IMR-90 (cell line): ENCODE results near the gene METTL5. TPM values are rescaled to one million over a fixed set of nuclear protein-coding genes. Genes with fewer than 3 reads are reported as not detected.

Experiments
- ATAC-seq: fragments of 200-7000 bp; cut with Tn5 transposase; 2 replicates; pipeline ENCODE4 v1.9.1; 2020; ENCODE audit warnings: low read depth, mild to moderate bottlenecking, moderate library complexity
- BruUV-seq: library from RNA; stranded (reverse); fragments of 400-500 nt; replicated peaks from 2 replicates; lab custom pipeline; 2021; lab: Mats Ljungman, UMichigan
- CTCF ChIA-PET: fragments of 300-600 bp; formaldehyde crosslinking; extraction: SDS; loops from one replicate; lab custom pipeline; 2021; ENCODE audit warnings: antibody characterized with exemption; lab: Yijun Ruan, JAX
- POLR2A ChIA-PET: fragments of 300-600 bp; sonication (Branson Sonifier 250); formaldehyde crosslinking; loops from one replicate; lab custom pipeline; 2022; ENCODE audit warnings: antibody characterized with exemption; ENCODE audit not compliant: unreplicated experiment; lab: Charles Lee
- DNase-seq: peaks from one replicate; pipeline ENCODE4 v3.0.0; 2013
- H2AFZ ChIP-seq: replicated peaks from 2 replicates; pipeline ENCODE3; 2013; ENCODE audit warnings: low read length, mild to moderate bottlenecking; ENCODE audit not compliant: poor library complexity
- H2AK5ac ChIP-seq: 2 replicates; pipeline ENCODE4 v1.6.1; 2013; ENCODE audit warnings: low read depth, low read length, inconsistent platforms
- H2AK9ac ChIP-seq: replicated peaks from 2 replicates; pipeline ENCODE3; 2013; ENCODE audit warnings: mild to moderate bottlenecking, low read depth, low read length, moderate library complexity; ENCODE audit not compliant: poor library complexity
- H2BK120ac ChIP-seq: 2 replicates; pipeline ENCODE4 v1.6.1; 2013; ENCODE audit warnings: low read depth, low read length, inconsistent platforms
- H2BK15ac ChIP-seq: 3 replicates; pipeline ENCODE4 v1.6.1; 2013; ENCODE audit warnings: low read depth, low read length, inconsistent platforms
- H2BK20ac ChIP-seq: 2 replicates; pipeline ENCODE4 v1.6.1; 2013; ENCODE audit warnings: low read depth, mild to moderate bottlenecking, inconsistent platforms, low read length, moderate library complexity
- H2BK5ac ChIP-seq: 2 replicates; pipeline ENCODE4 v1.6.1; 2013; ENCODE audit warnings: mild to moderate bottlenecking, low read depth, low read length, inconsistent platforms; ENCODE audit not compliant: poor library complexity, severe bottlenecking
- H3K14ac ChIP-seq: replicated peaks from 2 replicates; pipeline ENCODE4 v1.6.1; 2013; ENCODE audit warnings: low read depth, low read length, inconsistent platforms
- H3K18ac ChIP-seq: 2 replicates; pipeline ENCODE4 v1.6.1; 2013; ENCODE audit warnings: low read depth, low read length, control low read depth
- H3K23ac ChIP-seq: 2 replicates; pipeline ENCODE4 v1.6.1; 2013; ENCODE audit warnings: low read depth, low read length, inconsistent platforms
- H3K27ac ChIP-seq: 2 replicates; pipeline ENCODE4 v1.5.1; 2013; ENCODE audit warnings: mild to moderate bottlenecking, control low read depth, low read length; ENCODE audit not compliant: insufficient read depth
- H3K27me3 ChIP-seq: 2 replicates; pipeline ENCODE4 v1.6.1; 2013; ENCODE audit warnings: low read length; ENCODE audit not compliant: control insufficient read depth, insufficient read depth
- H3K36me3 ChIP-seq: 2 replicates; pipeline ENCODE4 v1.6.1; 2013; ENCODE audit warnings: low read length, mixed read lengths; ENCODE audit not compliant: control insufficient read depth, insufficient read depth
- H3K4ac ChIP-seq: 2 replicates; pipeline ENCODE4 v1.6.1; 2013; ENCODE audit warnings: low read depth, low read length, inconsistent platforms
- H3K4me1 ChIP-seq: 2 replicates; pipeline ENCODE4 v1.6.1; 2013; ENCODE audit warnings: low read length, mixed read lengths; ENCODE audit not compliant: control insufficient read depth, insufficient read depth
- H3K4me2 ChIP-seq: 2 replicates; pipeline ENCODE4 v1.6.1; 2013; ENCODE audit warnings: low read depth, mild to moderate bottlenecking, control low read depth, low read length, moderate library complexity
- H3K4me3 ChIP-seq: 2 replicates; pipeline ENCODE4 v1.5.1; 2013; ENCODE audit warnings: low read depth, mild to moderate bottlenecking, control low read depth, low read length, moderate library complexity; ENCODE audit not compliant: insufficient read depth
- H3K56ac ChIP-seq: 2 replicates; pipeline ENCODE4 v1.6.1; 2013; ENCODE audit warnings: low read length, inconsistent platforms; ENCODE audit not compliant: insufficient read depth; ENCODE audit errors: extremely low read depth
- H3K79me1 ChIP-seq, 2 experiments: 2 replicates each; pipeline ENCODE4 v1.6.1; 2013; ENCODE audit warnings: low read length in 2 of 2, inconsistent platforms in 1 of 2, low read depth in 1 of 2
- H3K9ac ChIP-seq: 2 replicates; pipeline ENCODE4 v1.6.1; 2013; ENCODE audit warnings: low read depth, low read length, control low read depth
- H3K9me1 ChIP-seq: 2 replicates; pipeline ENCODE4 v1.6.1; 2013; ENCODE audit warnings: low read length, inconsistent platforms; ENCODE audit not compliant: insufficient read depth
- H3K9me3 ChIP-seq: 2 replicates; pipeline ENCODE4 v1.6.1; 2013; ENCODE audit warnings: low read length; ENCODE audit not compliant: control insufficient read depth, insufficient read depth
- H4K20me1 ChIP-seq: 2 replicates; pipeline ENCODE4 v1.6.1; 2013; ENCODE audit warnings: low read length, inconsistent platforms; ENCODE audit not compliant: insufficient read depth
- H4K5ac ChIP-seq: 2 replicates; pipeline ENCODE4 v1.6.1; 2013; ENCODE audit warnings: mild to moderate bottlenecking, low read depth, low read length, control low read depth
- H4K8ac ChIP-seq, 2 experiments: 2 replicates each; pipeline ENCODE4 v1.6.1; 2013; ENCODE audit warnings: low read depth in 2 of 2, low read length in 2 of 2, control low read depth in 1 of 2, inconsistent platforms in 1 of 2
- H4K91ac ChIP-seq: 2 replicates; pipeline ENCODE4 v1.6.1; 2013; ENCODE audit warnings: low read depth, low read length, inconsistent platforms; ENCODE audit not compliant: insufficient read depth
- BHLHE40 ChIP-seq: fragments of 150-350 bp; IDR thresholded peaks from 2 replicates; pipeline ENCODE4 v1.6.1; 2016; ENCODE audit warnings: mild to moderate bottlenecking, low read depth, low read length
- CEBPB ChIP-seq: IDR thresholded peaks from 2 replicates; pipeline ENCODE4 v1.6.1; 2012; ENCODE audit warnings: low read depth, low read length, improper control_type of control experiment
- CHD1 ChIP-seq: IDR thresholded peaks from 2 replicates; pipeline ENCODE4 v1.6.1; 2012; ENCODE audit warnings: low read depth, low read length, improper control_type of control experiment
- CTCF ChIP-seq: conservative IDR thresholded peaks from 2 replicates; pipeline ENCODE4 v1.5.1; 2012; ENCODE audit warnings: mild to moderate bottlenecking, low read depth, low read length, improper control_type of control experiment
- ELK1 ChIP-seq: fragments of 150-350 bp; IDR thresholded peaks from 2 replicates; pipeline ENCODE4 v1.6.1; 2016; ENCODE audit warnings: low read depth, mild to moderate bottlenecking, low read length, moderate library complexity, borderline replicate concordance
- FOS ChIP-seq: fragments of 150-350 bp; IDR thresholded peaks from 2 replicates; pipeline ENCODE4 v1.6.1; 2016; ENCODE audit warnings: low read depth, low read length
- MAFK ChIP-seq: IDR thresholded peaks from 2 replicates; pipeline ENCODE4 v1.6.1; 2012; ENCODE audit warnings: low read depth, low read length, improper control_type of control experiment
- MAZ ChIP-seq: IDR thresholded peaks from 2 replicates; pipeline ENCODE4 v1.6.1; 2012; ENCODE audit warnings: low read depth, mild to moderate bottlenecking, low read length, improper control_type of control experiment, moderate library complexity, borderline replicate concordance
- MXI1 ChIP-seq: IDR thresholded peaks from 2 replicates; pipeline ENCODE4 v1.6.1; 2012; ENCODE audit warnings: low read depth, mild to moderate bottlenecking, low read length, moderate library complexity, borderline replicate concordance
- NFE2L2 ChIP-seq: fragments of 150-350 bp; IDR thresholded peaks from 2 replicates; pipeline ENCODE4 v1.6.1; 2016; ENCODE audit warnings: low read depth, mild to moderate bottlenecking, low read length
- POLR2A ChIP-seq: IDR thresholded peaks from 2 replicates; pipeline ENCODE4 v1.6.1; 2012; ENCODE audit warnings: mild to moderate bottlenecking, low read depth, low read length
- RAD21 ChIP-seq: IDR thresholded peaks from 2 replicates; pipeline ENCODE4 v1.6.1; 2012; ENCODE audit warnings: low read length, improper control_type of control experiment
- RCOR1 ChIP-seq: IDR thresholded peaks from 2 replicates; pipeline ENCODE4 v1.6.1; 2012; ENCODE audit warnings: mild to moderate bottlenecking, low read length, improper control_type of control experiment; ENCODE audit not compliant: insufficient replicate concordance
- RFX5 ChIP-seq: IDR thresholded peaks from 2 replicates; pipeline ENCODE4 v1.8.0; 2012; ENCODE audit warnings: low read depth, mild to moderate bottlenecking, low read length, moderate library complexity
- SMC3 ChIP-seq: fragments of 150-350 bp; IDR thresholded peaks from 2 replicates; pipeline ENCODE4 v1.6.1; 2016; ENCODE audit warnings: low read depth, mild to moderate bottlenecking, antibody characterized with exemption, low read length, moderate library complexity
- USF2 ChIP-seq: fragments of 150-350 bp; IDR thresholded peaks from 2 replicates; pipeline ENCODE4 v1.6.1; 2017; ENCODE audit warnings: mild to moderate bottlenecking, antibody characterized with exemption, low read length, low read depth
- WGBS, 2 experiments: methylation state at CpG; one replicate each; pipeline versions ENCODE4 v1.1.5 to v1.1.7; 2013; ENCODE audit warnings: missing lambda C conversion rate in 2 of 2; ENCODE audit not compliant: insufficient read length in 1 of 2; ENCODE audit errors: extremely low coverage in 2 of 2; 5-methylcytosine and 5-hydroxymethylcytosine counted together
- dilution Hi-C: fragments of 300-500 bp; cut with HindIII; formaldehyde crosslinking; loops from one replicate; pipeline ENCODE4 v1.14.3; 2018; ENCODE audit warnings: low sequenced_read_pairs; ENCODE audit not compliant: unreplicated experiment
- in situ Hi-C: fragments of 300-500 bp; cut with MboI; formaldehyde crosslinking; loops from 3 replicates; pipeline ENCODE4 v1.14.3; 2019; ENCODE audit warnings: low sequenced_read_pairs, inconsistent platforms, mixed read lengths
- intact Hi-C: fragments of 100-400 bp; cut with micrococcal nuclease; formaldehyde crosslinking; loops from 2 replicates; pipeline ENCODE4 v1.10.0; 2022
- polyA plus RNA-seq, 3 experiments: library from polyadenylated mRNA; depleted of rRNA; stranded (reverse); fragments of >200 nt; gene quantifications; 2 replicates each; pipeline ENCODE4 v1.2.3, GENCODE V29; 2012; ENCODE audit warnings: low replicate concordance in 1 of 3
- total RNA-seq: library from RNA; depleted of rRNA; stranded (reverse); fragments of >200 nt; gene quantifications from 2 replicates; pipeline ENCODE4 v1.2.3, GENCODE V29; 2012

The METTL5 gene
- total and polyA plus RNA-seq, 2 of the 4 experiments (the other 2 are of a cell fraction) = 38.3 to 49.8 TPM

GRCh38 chr2:169822036-169822435, 2.7 kb downstream of the METTL5 start:
- peaks cover 4% of the 10 kb centered on the region for H3K4me1 ChIP-seq
- no peak overlapping the region for H3K4me3 ChIP-seq
- no peak for ATAC-seq
- ChIA-PET POLR2A (no interaction called here), CTCF (interaction anchor here (0.6 to 0.8 kb wide), 2 partner anchors 120 to 181 kb away, joined by 3 to 7 read pairs; no protein-coding TSS in a partner anchor)
- H2AK9ac ChIP-seq = no peak overlapping the region
- H2BK20ac ChIP-seq = no peak overlapping the region
- no peak overlapping the region for H3K18ac ChIP-seq
- in situ Hi-C loops = loop anchor here (25.0 kb wide), 1 partner anchor 1115 kb away; the partner anchor contains the start of gene GORASP2
- no peak overlapping the region for H4K8ac ChIP-seq
- no peak overlapping the region for H4K91ac ChIP-seq
- no peak overlapping the region for H2AK5ac ChIP-seq
- intact Hi-C loops = no loop called here
- H3K4ac ChIP-seq = no peak overlapping the region
- no peak overlapping the region for H3K56ac ChIP-seq
- 0 out of 2 replicates have a peak, but pooled peaks cover 3% of the 10 kb centered on the region for H3K9me1 ChIP-seq
- H2BK15ac ChIP-seq = no peak overlapping the region
- no peak for DNase-seq
- H3K23ac ChIP-seq = no peak overlapping the region
- WGBS, 2 experiments = no CpG with 5 or more reads among the region's 3 CpGs
- BruUV-seq = no TSS peak
- dilution Hi-C loops = no loop called here
- H4K5ac ChIP-seq = no peak overlapping the region
- H3K4me2 ChIP-seq = no peak overlapping the region
- H3K9ac ChIP-seq = no peak overlapping the region
- no peak overlapping the region for H3K14ac ChIP-seq
- H3K79me1 ChIP-seq = peaks cover 21 to 51% of the 10 kb centered on the region in 2 experiments
- no peaks in the 10 kb centered on the region for H4K20me1 ChIP-seq
- no peak overlapping the region for H2AFZ ChIP-seq
- TF ChIP-seq NFE2L2 (no peak), USF2 (no peak), ELK1 (no peak), SMC3 (no peak), FOS (no peak), MAFK (no peak), MXI1 (no peak), RCOR1 (no peak), CHD1 (no peak), BHLHE40 (no peak), RAD21 (no peak), MAZ (no peak), CTCF (no peak), RFX5 (no peak), POLR2A (no peak), CEBPB (no peak)
- no peaks in the 10 kb centered on the region for H3K27me3 ChIP-seq
- H2BK5ac ChIP-seq = no peak overlapping the region
- no peak overlapping the region for H3K27ac ChIP-seq
- H3K9me3 ChIP-seq = no peaks in the 10 kb centered on the region
- peaks cover 2% of the 10 kb centered on the region; the same call in 1 of the 2 replicates for H3K36me3 ChIP-seq
- no peak overlapping the region for H2BK120ac ChIP-seq
